NCI-H82 treated with DMSO at 0.1 percent for 48 hours (cell line): Measurements from ENCODE around the gene C9orf72.
"Not testable (repeated sequence)": the region's sequence is repeated elsewhere in the genome, so short reads cannot be mapped to it uniquely, and the experiment has no call there.

Source experiments
- DNase-seq: peaks from one replicate; lab custom pipeline; 2025; ENCODE audit not compliant: unreplicated experiment; lab: John Stamatoyannopoulos, UW

The C9orf72 gene, protein sequence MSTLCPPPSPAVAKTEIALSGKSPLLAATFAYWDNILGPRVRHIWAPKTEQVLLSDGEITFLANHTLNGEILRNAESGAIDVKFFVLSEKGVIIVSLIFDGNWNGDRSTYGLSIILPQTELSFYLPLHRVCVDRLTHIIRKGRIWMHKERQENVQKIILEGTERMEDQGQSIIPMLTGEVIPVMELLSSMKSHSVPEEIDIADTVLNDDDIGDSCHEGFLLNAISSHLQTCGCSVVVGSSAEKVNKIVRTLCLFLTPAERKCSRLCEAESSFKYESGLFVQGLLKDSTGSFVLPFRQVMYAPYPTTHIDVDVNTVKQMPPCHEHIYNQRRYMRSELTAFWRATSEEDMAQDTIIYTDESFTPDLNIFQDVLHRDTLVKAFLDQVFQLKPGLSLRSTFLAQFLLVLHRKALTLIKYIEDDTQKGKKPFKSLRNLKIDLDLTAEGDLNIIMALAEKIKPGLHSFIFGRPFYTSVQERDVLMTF

GRCh38 chr9:27572918-27573633, at the start of gene C9orf72:
C9orf72 (minus strand) TSS chr9:27573481; CDS start chr9:27567120, 6,361 bp downstream.
- DNase-seq, result no peak

GRCh38 chr9:27622693-27623340, 49.5 kb upstream of the C9orf72 start:
- no peak for DNase-seq

GRCh38 chr9:27619743-27620142, 46.5 kb upstream of the C9orf72 start:
- no peak for DNase-seq

DNA sequence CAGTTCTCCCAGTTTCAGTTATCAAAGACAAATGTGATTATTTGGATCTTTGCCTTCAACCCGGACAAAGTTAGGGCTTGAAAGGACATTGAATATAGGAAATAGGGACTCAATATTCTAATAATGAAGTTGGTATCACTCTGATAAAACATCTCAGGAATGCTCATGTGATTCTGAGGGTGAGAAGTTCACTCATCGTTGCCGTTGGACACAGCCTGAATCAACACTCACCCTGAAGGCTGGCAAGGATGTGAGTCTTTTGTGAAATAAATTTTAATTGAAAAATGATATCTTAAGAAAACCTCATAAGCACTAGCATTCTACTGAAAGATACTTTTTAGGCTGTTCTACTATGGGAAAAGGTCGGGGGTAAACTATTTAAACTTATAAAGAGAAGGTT, 44.8 kb upstream of the C9orf72 start:
- DNase-seq, result no peak

GRCh38 chr9:27614551-27614950, 41.3 kb upstream of the C9orf72 start:
- DNase-seq, result no peak

GRCh38 chr9:27612036-27612435, 38.8 kb upstream of the C9orf72 start:
- not testable (repeated sequence) for DNase-seq

DNA sequence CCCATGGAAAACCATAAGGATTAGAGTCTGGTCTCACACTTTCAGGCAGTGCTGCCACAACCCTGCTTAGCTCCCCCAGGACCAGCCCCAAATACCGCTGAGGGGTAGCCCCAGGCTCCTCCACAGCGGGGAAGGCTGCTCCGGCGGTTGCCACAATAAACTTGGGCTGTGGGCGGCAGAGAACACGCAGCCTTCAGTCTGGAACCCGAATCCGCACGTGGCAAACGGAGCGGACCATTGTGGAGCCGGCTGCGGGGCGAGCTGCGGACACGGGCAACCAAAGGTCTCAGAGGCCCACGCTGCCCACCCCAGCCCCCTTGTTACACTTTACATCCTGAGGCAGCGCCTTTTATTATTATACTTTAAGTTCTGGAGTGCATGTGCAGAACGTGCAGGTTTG, 37.3 kb upstream of the C9orf72 start:
- no peak for DNase-seq

- no peak for DNase-seq
These were observed 29.7 kb upstream of the C9orf72 start for GRCh38 chr9:27602954-27603353.

- DNase-seq, result no peak
These were observed 29.0 kb upstream of the C9orf72 start for GRCh38 chr9:27602142-27602861.

DNA sequence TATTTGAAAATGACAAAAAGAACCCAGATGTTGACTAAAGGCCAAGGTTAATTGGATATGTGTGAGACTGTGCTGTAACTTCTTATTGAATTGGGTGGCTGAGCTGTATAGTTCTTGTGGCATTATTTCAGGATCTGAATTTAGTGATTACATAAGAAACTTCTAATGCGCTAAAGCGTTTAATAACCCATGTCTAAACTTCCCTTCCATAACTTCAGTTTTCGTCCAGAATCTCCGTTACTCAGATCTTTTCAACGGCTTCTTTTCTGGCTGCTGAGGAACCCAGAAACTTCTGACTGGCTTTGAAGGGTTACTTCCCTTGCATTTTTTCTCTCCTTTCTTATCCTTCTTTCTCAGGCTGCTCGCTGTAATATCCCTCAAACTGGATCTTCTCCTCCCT, 28.1 kb upstream of the C9orf72 start:
- DNase-seq, result no peak

DNA sequence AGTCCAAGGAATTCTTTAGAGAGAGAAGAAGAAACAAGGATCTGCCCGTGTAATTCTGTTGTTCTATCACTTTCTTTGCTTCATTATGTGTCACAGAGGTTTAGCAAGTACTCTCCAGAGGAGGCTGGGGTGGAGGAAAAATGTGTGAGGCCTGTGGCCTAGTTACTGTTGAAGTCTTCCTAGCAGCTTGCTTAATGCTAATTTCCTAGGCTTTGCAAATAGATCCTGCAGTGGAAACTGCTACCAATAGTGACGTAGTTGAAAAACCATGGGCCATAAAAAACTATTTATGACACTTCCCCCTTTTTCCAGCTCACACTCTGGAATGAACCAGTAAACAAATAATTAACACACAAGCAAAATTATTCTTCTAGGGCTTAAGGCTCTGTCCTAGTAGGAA, 27.0 kb upstream of the C9orf72 start:
- no peak for DNase-seq

DNA sequence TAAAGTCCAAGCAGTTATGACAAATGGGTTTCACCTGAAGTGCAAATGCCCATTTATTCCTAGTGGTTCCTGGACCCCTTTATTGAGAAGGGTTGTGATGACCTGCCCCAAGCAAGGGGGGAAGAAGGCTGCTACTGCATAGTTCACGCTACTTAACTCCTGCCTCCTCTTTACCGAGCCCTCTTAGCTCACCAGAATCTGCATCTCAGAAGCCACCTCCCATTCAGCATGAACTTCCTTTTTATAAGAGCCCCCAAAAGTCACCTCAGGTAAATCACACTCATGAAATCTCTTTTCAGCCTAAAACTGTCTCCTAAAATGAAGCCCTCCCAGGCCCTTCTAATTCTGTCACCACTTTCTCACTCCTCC, 26.6 kb upstream of the C9orf72 start:
- DNase-seq, result no peak

DNA sequence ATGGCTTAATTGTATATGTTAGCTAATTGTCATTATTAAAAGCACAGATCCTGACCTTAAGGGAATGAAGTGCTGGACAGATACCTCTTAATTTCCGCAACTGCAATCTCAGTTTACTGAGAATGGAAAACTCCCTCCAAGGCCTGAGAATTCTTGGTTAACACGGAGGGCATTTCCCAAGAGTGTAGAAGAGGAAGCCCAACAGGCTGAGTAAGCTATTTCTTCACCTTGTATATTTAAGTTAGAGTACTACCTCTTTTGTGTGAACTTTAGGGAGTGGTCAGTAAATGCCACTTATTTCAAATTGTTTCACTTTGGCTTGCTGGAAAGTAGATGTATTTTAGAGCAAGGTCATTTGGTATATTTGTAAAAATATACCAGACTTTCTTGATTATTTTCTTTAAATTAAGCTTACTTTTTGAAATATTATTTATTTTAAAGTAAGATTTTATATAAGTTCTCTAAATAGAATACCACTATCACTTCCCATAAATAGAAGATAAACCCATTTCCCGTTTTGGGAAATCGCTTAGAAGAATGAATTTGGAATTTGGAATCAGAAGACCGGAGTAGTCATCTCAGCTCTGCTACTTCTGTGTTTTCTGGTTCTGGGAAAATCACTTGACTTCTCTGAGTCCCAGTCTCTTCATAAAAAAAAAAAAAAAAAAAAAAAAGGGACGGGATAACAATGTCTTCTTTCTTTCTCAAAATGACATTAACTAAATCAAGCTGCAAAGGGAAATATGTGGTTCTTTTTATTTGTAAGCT, 26.0 kb upstream of the C9orf72 start:
- DNase-seq, result no peak

GRCh38 chr9:27595733-27596132, 22.5 kb upstream of the C9orf72 start:
- DNase-seq, result no peak

- no peak for DNase-seq
These were observed 18.4 kb upstream of the C9orf72 start for GRCh38 chr9:27591672-27592071.

- no peak for DNase-seq
These were observed 17.8 kb upstream of the C9orf72 start for GRCh38 chr9:27591093-27591492.

GRCh38 chr9:27590651-27591050, 17.4 kb upstream of the C9orf72 start:
- DNase-seq, result no peak

DNA sequence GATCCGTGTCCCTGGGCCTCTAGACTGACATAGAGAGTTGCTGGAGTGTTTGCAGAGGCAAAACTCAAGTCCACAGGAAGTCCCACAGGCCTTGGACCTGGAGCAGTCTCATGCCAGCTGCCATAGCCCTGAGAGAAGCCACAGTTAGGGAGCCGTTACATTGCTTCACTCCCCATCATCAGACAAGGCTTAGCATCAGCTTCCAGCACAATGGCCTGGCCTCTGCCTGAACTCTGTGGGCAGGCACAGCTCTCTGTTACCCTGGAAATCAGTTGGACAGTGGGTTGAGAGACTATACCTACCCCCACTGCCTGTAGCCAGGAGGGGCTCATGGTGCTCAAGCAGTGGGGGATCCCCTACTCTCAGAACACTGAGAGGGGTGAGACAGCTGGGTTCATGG, 16.2 kb upstream of the C9orf72 start:
- no peak for DNase-seq

- DNase-seq, result no peak
These were observed 13.0 kb upstream of the C9orf72 start for GRCh38 chr9:27586304-27586703.

DNA sequence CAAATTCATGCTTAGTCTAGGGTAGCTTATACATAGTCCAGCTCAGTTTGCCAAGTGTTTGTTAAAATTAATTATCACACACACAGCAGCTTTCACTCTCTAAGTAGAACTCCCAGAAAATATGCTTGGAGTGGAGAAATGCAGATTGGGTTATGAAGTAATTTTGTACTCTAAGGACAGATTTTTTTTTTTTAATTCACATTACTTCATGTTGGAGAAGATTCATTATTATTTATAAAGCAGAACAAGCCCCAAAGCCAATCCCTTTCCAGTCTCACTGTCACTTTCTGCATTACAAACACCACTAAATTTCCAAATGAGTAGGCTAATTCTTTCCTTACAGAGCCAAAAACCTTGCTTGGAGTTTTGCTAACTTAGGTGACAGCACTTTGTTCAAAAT, 11.7 kb upstream of the C9orf72 start:
- DNase-seq, result no peak
